HG03575 (cell line): ENCODE data around the gene RIT2.

Experiments
- ATAC-seq: cut with Tn5 transposase; IDR thresholded peaks from one replicate; pipeline ENCODE4 v1.9.1; 2021; ENCODE audit not compliant: unreplicated experiment, insufficient number of reproducible peaks, low FRiP score; ENCODE audit errors: extremely low read depth

The RIT2 gene

GRCh38 chr18:43034683-43035500 is 80.6 kb downstream of the RIT2 start:
- no peak for ATAC-seq

- ATAC-seq, result no peak
These were observed 84.3 kb downstream of the RIT2 start for GRCh38 chr18:43031169-43031568.

GRCh38 chr18:43029414-43029813 is 86.1 kb downstream of the RIT2 start:
- no peak for ATAC-seq

GRCh38 chr18:43022874-43023273 is 92.6 kb downstream of the RIT2 start:
- ATAC-seq, result no peak

- no peak for ATAC-seq
These were observed 97.9 kb downstream of the RIT2 start for GRCh38 chr18:43017622-43018021.

GRCh38 chr18:43013486-43013885 is 102.0 kb downstream of the RIT2 start:
- no peak for ATAC-seq

GRCh38 chr18:43012951-43013350 is 102.5 kb downstream of the RIT2 start:
- no peak for ATAC-seq

- ATAC-seq, result no peak
These were observed 104.9 kb downstream of the RIT2 start for GRCh38 chr18:43010611-43011010.

- no peak for ATAC-seq
These were observed 105.8 kb downstream of the RIT2 start for GRCh38 chr18:43009674-43010073.

GRCh38 chr18:43007365-43007764 is 108.1 kb downstream of the RIT2 start:
- no peak for ATAC-seq

GRCh38 chr18:43004421-43004820 is 111.1 kb downstream of the RIT2 start:
- no peak for ATAC-seq

- ATAC-seq, result no peak
These were observed 113.7 kb downstream of the RIT2 start for GRCh38 chr18:43001821-43002220.

GRCh38 chr18:42996824-42997223 is 118.7 kb downstream of the RIT2 start:
- ATAC-seq, result no peak

GRCh38 chr18:42980426-42980825 is 135.1 kb downstream of the RIT2 start:
- ATAC-seq, result no peak

GRCh38 chr18:42977982-42978637 is 137.4 kb downstream of the RIT2 start:
- no peak for ATAC-seq

- ATAC-seq, result no peak
These were observed 138.5 kb downstream of the RIT2 start for GRCh38 chr18:42976869-42977590.

- ATAC-seq, result no peak
These were observed 146.1 kb downstream of the RIT2 start for GRCh38 chr18:42969366-42969765.

GRCh38 chr18:42961298-42961697 is 154.2 kb downstream of the RIT2 start:
- no peak for ATAC-seq

GRCh38 chr18:42959528-42959927 is 156.0 kb downstream of the RIT2 start:
- ATAC-seq, result no peak

GRCh38 chr18:42958353-42958752 is 157.1 kb downstream of the RIT2 start:
- ATAC-seq, result no peak
